ENCODE results near the gene INO80C.

The INO80C gene

DNA sequence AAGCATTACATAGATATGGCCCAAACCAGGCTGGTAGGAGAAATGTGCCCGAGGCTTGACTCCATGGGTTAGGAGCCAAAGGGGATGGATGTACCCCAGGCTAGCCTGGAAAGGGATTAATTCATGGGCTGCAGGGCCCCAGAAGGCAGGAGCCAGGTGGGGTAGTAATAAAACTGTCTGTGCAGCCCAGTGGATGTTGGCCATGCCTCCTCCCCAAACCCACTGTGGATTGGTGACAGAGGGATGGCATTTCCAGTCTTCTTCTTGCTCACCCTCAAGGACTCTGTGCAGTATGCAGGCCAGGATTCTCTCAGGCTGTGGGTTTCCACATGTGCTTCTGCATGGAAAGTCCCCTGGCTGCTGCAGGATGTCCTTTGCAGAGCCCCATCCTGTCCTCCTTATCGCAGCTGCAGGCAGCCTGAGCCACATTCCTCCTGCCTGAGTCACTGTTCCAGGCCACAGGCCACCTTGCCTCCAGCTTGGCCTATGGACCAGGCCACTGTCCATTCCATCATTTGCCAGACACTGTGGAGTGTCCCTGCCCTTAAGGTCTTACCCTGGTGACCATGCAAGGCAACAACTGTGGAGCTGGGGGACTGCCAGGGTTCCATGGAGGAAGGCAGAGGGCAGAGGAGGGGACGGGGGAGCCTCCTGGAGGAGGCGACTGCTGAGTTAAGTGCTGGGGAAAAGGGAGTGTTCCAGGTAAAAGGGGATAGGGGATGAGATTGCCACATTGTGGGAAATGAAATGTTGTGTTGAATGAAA, 38.9 kb downstream of the INO80C start:
- no peaks in the 10 kb centered on the region for H3K4me1 ChIP-seq (ENCODE audit: insufficient read depth, low read length, severe bottlenecking)
- H3K4me2 ChIP-seq (ENCODE audit: low read length), result no peak overlapping the region
- no peaks in the 10 kb centered on the region; the same call in 1 of the 2 replicates for H3K27me3 ChIP-seq (ENCODE audit: insufficient read depth, low read length)
- TF ChIP-seq CTCF (IDR thresholded peaks at IDR 0.05; ENCODE audit: low read length) (no peak), EZH2 (IDR thresholded peaks at IDR 0.05; ENCODE audit: borderline replicate concordance, low read length) (no peak)
- no peak overlapping the region for H2AFZ ChIP-seq (ENCODE audit: low read length)
- H3K9ac ChIP-seq (ENCODE audit: low read length), result no peak overlapping the region
- H4K20me1 ChIP-seq (ENCODE audit: insufficient read depth, low read length), result no peaks in the 10 kb centered on the region
- no peaks in the 10 kb centered on the region for H3K36me3 ChIP-seq (ENCODE audit: insufficient read depth, low read length)
- H3K9me3 ChIP-seq (ENCODE audit: low read length), result no peaks in the 10 kb centered on the region
- no peak overlapping the region for H3K27ac ChIP-seq (ENCODE audit: low read depth, low read length, poor library complexity, severe bottlenecking)
- no peaks in the 10 kb centered on the region for H3F3A ChIP-seq (ENCODE audit: insufficient read depth, low read length)
- H3K79me2 ChIP-seq (ENCODE audit: insufficient read depth, low read length), result no peaks in the 10 kb centered on the region
- no peak overlapping the region for H3K4me3 ChIP-seq (ENCODE audit: low read depth, low read length, poor library complexity, severe bottlenecking)
- H3K9me2 ChIP-seq (ENCODE audit: low read depth, low read length), result no peaks in the 10 kb centered on the region

DNA sequence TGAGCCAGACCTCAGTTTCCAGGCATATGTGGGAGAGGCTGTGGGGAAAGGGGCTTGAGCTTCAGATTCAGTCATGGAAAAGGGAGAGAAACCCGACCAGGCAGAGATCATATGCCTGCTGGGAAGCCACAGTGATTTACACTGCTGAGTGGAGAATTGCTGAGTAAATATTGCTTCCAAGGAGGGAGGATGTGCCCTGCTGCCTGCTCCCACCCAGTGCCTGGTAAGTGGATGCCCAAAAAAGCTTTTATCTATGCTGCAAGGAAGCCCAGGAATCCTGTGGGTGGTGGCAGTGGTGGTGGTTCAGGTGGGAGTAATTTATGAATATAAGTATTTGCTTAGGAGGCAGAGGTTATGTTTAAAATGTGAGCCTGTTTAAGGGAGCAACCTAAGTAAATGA, 39.5 kb downstream of the INO80C start:
- Histone ChIP-seq H3K9ac (ENCODE audit: low read length) (no peak overlapping the region), H3K4me3 (ENCODE audit: low read depth, low read length, poor library complexity, severe bottlenecking) (no peak overlapping the region)

GRCh38 chr18:35457140-35457704, 40.5 kb downstream of the INO80C start:
- Histone ChIP-seq H2AFZ (ENCODE audit: low read length) (no peak overlapping the region), H3K27ac (ENCODE audit: low read depth, low read length, poor library complexity, severe bottlenecking) (no peak overlapping the region), H3K9ac (ENCODE audit: low read length) (no peak overlapping the region), H3K4me3 (ENCODE audit: low read depth, low read length, poor library complexity, severe bottlenecking) (no peak overlapping the region), H3K36me3 (ENCODE audit: insufficient read depth, low read length) (no peaks in the 10 kb centered on the region), H3K27me3 (ENCODE audit: insufficient read depth, low read length) (no peaks in the 10 kb centered on the region; the same call in 1 of the 2 replicates), H3K9me2 (ENCODE audit: low read depth, low read length) (no peaks in the 10 kb centered on the region), H3F3A (ENCODE audit: insufficient read depth, low read length) (no peaks in the 10 kb centered on the region), H3K9me3 (ENCODE audit: low read length) (no peaks in the 10 kb centered on the region), H3K4me2 (ENCODE audit: low read length) (no peak overlapping the region), H3K79me2 (ENCODE audit: insufficient read depth, low read length) (no peaks in the 10 kb centered on the region), H3K4me1 (ENCODE audit: insufficient read depth, low read length, severe bottlenecking) (no peaks in the 10 kb centered on the region), H4K20me1 (ENCODE audit: insufficient read depth, low read length) (no peaks in the 10 kb centered on the region)
- TF ChIP-seq EZH2 (IDR thresholded peaks at IDR 0.05; ENCODE audit: borderline replicate concordance, low read length) (no peak), CTCF (IDR thresholded peaks at IDR 0.05; ENCODE audit: low read length) (no peak)

More for the DNA sequence above, 39.5 kb downstream of the INO80C start:
- Histone ChIP-seq H3K27me3 (ENCODE audit: insufficient read depth, low read length) (no peaks in the 10 kb centered on the region; the same call in 1 of the 2 replicates), H3K36me3 (ENCODE audit: insufficient read depth, low read length) (no peaks in the 10 kb centered on the region), H3F3A (ENCODE audit: insufficient read depth, low read length) (no peaks in the 10 kb centered on the region), H3K9me3 (ENCODE audit: low read length) (no peaks in the 10 kb centered on the region), H3K9me2 (ENCODE audit: low read depth, low read length) (no peaks in the 10 kb centered on the region), H3K4me1 (ENCODE audit: insufficient read depth, low read length, severe bottlenecking) (no peaks in the 10 kb centered on the region), H3K4me2 (ENCODE audit: low read length) (no peak overlapping the region), H3K27ac (ENCODE audit: low read depth, low read length, poor library complexity, severe bottlenecking) (no peak overlapping the region), H3K79me2 (ENCODE audit: insufficient read depth, low read length) (no peaks in the 10 kb centered on the region), H2AFZ (ENCODE audit: low read length) (no peak overlapping the region), H4K20me1 (ENCODE audit: insufficient read depth, low read length) (no peaks in the 10 kb centered on the region)
- TF ChIP-seq CTCF (IDR thresholded peaks at IDR 0.05; ENCODE audit: low read length) (no peak), EZH2 (IDR thresholded peaks at IDR 0.05; ENCODE audit: borderline replicate concordance, low read length) (no peak)
